SK-MEL-5 (cell line): ENCODE measurements around the gene CCDC194. TPM values are rescaled to one million over a fixed set of nuclear protein-coding genes. Genes with fewer than 3 reads are reported as not detected.

ENCODE experiments used
- DNase-seq: peaks from one replicate; pipeline ENCODE4 v3.0.0-alpha.2; 2016; ENCODE audit warnings: low read depth, low spot score
- in situ Hi-C: cut with HindIII; loops from 2 replicates; pipeline ENCODE4 v1.10.0; 2016; ENCODE audit warnings: low sequenced_read_pairs, high pct_unique_total_duplicates, low pct_unique_long_range_greater_than_20kb
- total RNA-seq: library from RNA; depleted of rRNA; stranded (reverse); fragments of >200 nt; shearing (Covaris generic); gene quantifications from 2 replicates; pipeline ENCODE4 v1.2.3, GENCODE V29; 2014; rRNA removed

CCDC194 gene
- total RNA-seq, 1 experiment from 2014 or later: not detected

DNA sequence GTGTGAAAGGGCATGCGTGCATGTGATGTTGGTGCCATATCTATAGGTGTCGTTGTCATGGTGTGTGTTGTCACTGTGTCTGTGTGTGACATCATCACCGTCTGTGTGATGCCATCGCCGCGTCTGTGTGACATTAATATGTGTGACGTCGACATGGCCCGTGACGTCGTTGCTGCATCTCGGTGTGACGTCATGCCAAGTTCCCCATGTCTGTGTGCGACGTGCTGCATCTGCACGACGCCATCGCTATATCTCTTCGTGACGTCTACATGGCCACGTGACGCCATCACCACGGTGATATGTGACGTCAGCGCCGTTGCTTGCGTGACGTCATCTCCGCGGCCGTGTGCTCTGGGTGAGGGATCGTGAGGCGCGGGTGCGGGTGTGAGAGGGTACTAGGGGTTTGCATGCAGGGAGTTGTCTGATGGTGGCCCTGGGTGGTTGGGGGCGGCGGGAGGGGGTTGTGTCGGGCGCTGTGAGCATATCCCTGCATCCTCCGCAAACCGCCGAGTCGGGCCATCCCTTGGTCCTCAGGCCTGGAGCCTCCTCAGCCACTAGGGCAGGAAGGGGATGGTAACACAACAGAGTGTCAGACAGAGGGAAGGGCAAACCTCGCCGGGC lies 42.1 kb downstream of the CCDC194 start:
- DNase-seq: no peak
- in situ Hi-C loops: no loop called here

DNA sequence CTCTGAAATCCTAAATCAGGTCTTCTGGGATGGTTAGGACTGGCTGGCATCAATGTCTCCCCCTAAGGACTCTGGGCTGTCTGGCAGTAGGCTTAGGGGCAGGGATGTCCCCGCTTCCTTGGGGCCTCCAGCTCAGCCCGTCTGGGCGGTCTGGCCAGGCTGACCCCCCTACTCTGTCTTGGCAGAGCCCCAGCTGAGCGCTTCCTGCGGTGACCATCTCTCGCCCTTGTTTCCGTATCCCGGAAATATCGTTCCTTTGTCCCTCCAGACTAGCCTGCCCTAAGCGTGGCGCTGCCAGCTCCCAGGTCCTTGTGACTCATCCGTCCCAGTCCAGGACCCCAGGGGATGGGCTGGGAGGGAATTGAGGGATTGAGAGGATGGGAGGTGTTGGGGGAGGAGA lies 45.3 kb downstream of the CCDC194 start:
- peak; percentile 26 for DNase-seq
- in situ Hi-C loops: no loop called here

DNA sequence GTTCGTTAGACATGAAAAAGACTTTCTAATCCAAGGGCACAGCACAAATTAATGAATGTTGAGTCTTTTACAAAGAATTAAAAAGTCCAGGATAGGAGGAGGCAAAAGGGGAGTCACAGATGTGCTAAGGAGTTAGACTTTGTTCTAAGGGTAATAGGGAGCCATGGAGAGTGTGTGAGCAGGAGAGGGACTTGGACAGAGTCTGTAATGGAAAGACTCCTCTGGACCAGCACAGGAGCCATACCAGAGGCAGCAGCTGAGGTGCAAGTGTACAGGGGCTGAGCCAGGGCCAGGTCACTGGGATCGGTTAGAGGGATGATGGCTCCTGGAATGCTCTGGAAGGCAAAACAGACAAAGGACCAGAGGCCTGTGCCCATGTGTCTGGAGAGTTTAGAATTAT lies 46.1 kb downstream of the CCDC194 start:
- in situ Hi-C loops: no loop called here
- no peak for DNase-seq

DNA sequence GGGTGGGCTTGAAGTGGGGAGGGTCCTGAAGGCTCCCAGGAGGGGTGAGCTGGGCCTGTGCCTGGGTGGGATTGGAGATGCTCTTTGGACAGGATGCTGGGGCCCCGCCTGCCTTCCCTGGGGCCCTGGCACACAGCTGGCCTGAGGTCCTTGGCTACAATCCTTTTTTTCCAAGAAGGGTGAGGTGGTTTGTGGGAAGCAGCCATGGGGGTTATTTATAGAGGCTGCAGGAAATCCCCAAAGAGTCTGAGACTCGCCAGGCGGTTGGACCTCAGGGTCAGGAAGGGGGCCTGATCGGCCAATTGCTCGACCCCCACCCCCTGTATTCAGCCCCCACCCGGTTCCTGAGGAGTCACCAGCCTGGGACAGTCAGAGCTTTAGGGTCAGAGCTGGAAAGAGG lies 46.6 kb downstream of the CCDC194 start:
- no peak for DNase-seq
- in situ Hi-C loops: no loop called here

DNA sequence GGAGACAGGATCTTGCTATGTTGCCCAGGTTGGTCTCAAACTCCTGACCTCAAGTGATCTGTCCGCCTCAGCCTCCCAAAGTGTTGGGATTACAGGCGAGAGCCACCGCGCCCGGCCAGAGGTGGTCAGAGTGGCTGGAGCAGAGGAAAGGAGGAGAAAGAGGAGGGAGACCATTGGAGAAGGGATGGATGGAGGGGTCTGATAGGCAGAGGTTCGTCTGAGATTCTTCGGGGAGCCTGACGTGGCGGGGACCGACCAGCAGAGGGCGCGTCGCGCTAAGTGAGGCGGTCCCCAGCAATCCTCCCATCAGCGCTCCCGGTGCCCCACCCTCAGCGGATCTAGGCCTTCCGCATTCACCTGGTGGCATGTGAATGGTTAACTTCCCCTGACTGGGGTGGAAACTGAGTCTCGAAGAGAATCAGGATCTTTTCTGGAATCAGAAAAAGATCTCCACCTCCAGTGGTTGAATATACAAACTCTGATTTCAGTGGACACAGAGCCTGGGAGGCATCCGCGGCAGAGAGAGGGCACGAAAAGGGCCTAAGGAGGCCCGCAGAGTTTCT lies 47.8 kb downstream of the CCDC194 start:
- peak; percentile 63 for DNase-seq

DNA sequence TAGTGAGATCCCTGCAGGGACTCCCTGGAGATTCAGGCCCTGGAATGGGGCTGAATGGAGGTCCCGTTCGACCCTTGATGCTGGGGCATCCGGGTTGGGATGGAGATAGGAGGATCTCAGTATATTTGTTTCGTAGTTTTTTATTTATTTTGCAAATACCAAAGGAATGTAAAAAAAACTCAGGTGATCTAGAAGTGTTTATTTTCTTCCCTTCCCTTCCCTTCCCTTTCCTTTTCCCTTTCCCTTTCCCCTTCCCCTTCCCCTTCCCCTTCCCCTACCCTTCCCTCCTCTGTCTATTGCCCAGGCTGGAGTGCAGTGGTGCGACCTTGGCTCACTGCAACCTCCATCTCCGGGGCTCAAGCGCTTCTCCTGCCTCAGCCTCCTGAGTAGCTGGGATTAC lies 52.2 kb downstream of the CCDC194 start:
- DNase-seq: no peak
- in situ Hi-C loops: no loop called here

More for the DNA sequence above, 47.8 kb downstream of the CCDC194 start:
- in situ Hi-C loops: no loop called here

DNA sequence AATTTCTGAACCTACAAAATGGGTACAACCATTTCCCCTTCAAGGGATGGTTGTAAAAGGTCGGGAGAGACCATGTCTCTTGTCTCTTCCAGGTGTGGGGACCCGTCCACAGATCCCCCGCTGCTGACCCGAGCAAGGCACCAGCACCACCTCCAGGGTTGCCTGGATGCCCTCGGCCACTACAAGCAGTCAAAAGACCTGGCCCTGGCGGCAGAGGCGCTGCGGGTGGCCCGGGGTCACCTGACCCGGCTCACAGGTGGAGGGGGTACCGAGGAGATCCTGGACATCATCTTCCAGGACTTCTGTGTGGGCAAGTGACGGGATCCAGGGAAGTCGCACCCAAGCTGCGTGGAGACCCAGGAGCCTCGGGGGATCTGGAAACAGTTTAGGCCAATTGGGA lies 52.6 kb downstream of the CCDC194 start:
- in situ Hi-C loops: no loop called here
- DNase-seq: no peak

DNA sequence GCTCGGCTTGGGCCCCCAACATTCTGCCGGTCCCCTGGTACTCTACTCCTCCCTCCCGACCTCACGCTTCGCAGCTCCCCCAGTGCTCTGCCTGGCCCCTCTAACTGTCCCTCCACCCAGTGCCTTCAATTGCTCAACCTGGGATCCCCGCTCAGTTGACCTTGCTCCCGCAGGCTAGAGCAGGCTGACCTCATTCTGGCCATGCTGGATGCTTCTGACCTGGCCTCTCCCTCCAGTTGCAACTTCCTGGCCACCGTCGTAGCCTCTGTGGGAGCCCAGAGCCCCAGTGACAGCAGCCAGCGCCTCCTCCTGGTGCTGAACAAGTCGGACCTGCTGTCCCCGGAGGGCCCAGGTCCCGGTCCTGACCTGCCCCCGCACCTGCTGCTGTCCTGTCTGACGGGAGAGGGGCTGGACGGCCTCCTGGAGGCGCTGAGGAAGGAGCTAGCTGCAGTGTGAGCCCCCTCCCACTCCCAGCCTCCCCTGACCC lies 53.1 kb downstream of the CCDC194 start:
- in situ Hi-C loops: no loop called here
- DNase-seq: no peak

Other genes with a start within 250 kb of the CCDC194 start
- gene USE1, start 178.8 kb downstream of the CCDC194 start, total RNA-seq: 6.8 and 8.5 TPM in 2 replicates
- gene OCEL1, start 168.0 kb downstream of the CCDC194 start, total RNA-seq: 3.3 and 4.6 TPM in 2 replicates
- 30.3 and 35.2 TPM in 2 replicates for gene NR2F6, start 148.3 kb downstream of the CCDC194 start, total RNA-seq
- gene USHBP1, start 129.5 kb downstream of the CCDC194 start, total RNA-seq: not detected in 2 replicates
- 61.0 and 66.6 TPM in 2 replicates for gene BABAM1, start 126.8 kb downstream of the CCDC194 start, total RNA-seq
- gene ANKLE1, start 112.3 kb downstream of the CCDC194 start, total RNA-seq: 1.3 TPM in 2 replicates
- gene ABHD8, start 90.8 kb downstream of the CCDC194 start, total RNA-seq: 2.5 and 3.4 TPM in 2 replicates
- 48.4 and 77.4 TPM in 2 replicates for gene MRPL34, start 88.3 kb downstream of the CCDC194 start, total RNA-seq
- 14.0 and 14.1 TPM in 2 replicates for gene DDA1, start 84.6 kb downstream of the CCDC194 start, total RNA-seq
- 0.98 and 1.3 TPM in 2 replicates for gene ANO8, start 59.3 kb downstream of the CCDC194 start, total RNA-seq
- 13.3 and 16.3 TPM in 2 replicates for gene GTPBP3, start 56.6 kb downstream of the CCDC194 start, total RNA-seq
- gene PLVAP, start 16.9 kb downstream of the CCDC194 start, total RNA-seq: not detected in 2 replicates
- 0.21 and 1.9 TPM in 2 replicates for gene BST2, start 11.4 kb upstream of the CCDC194 start, total RNA-seq
- gene MVB12A, start 25.9 kb upstream of the CCDC194 start, total RNA-seq: 53.4 and 59.8 TPM in 2 replicates
- gene TMEM221, start 54.5 kb upstream of the CCDC194 start, total RNA-seq: 0.08 TPM in 1 of 2 replicates, not detected in the other
- gene NXNL1, start 66.7 kb upstream of the CCDC194 start, total RNA-seq: not detected in 2 replicates
- 12.2 and 16.6 TPM in 2 replicates for gene SLC27A1, start 76.3 kb upstream of the CCDC194 start, total RNA-seq
- 58.6 and 59.2 TPM in 2 replicates for gene PGLS, start 117.5 kb upstream of the CCDC194 start, total RNA-seq
- 85.1 and 86.6 TPM in 2 replicates for gene COLGALT1, start 161.5 kb upstream of the CCDC194 start, total RNA-seq